GM12878 (cell line): ENCODE measurements around the gene CAPN14. TPM values are rescaled to one million over a fixed set of nuclear protein-coding genes. Genes with fewer than 3 reads are reported as not detected.

ENCODE experiments used
- RB1 ChIP-seq: fragments of 450-650 bp; formaldehyde crosslinking; IDR thresholded peaks from 2 replicates; pipeline ENCODE4 v1.6.1; 2017; ENCODE audit warnings: mild to moderate bottlenecking, borderline replicate concordance
- polyA plus RNA-seq, 11 experiments: library from polyadenylated mRNA; depleted of rRNA in 4 of 11; unstranded in 6 of 11; stranded (reverse) in 5 of 11; fragments of >200 nt; fragmentation: Nextera tagmentation in 4 of 11; fragmentation: Illumina TruSeq in 1 of 11; extraction: Ambion mirVana in 4 of 11; extraction: Trizol in 1 of 11; gene quantifications; 1 replicate in 1 of 11; 2 replicates in 10 of 11; pipeline versions ENCODE4 v1.2.1 to v1.2.3, GENCODE V29; 2011 to 2016; ENCODE audit warnings: inconsistent platforms in 2 of 11, missing spikeins in 2 of 11, low read depth in 1 of 11
- total RNA-seq, 4 experiments: library from RNA; depleted of rRNA in 3 of 4; stranded (reverse); fragments of >200 nt in 3 of 4; fragmentation: Illumina TruSeq in 1 of 4; extraction: Trizol in 1 of 4; gene quantifications; 2 replicates each; pipeline versions ENCODE4 v1.2.1 to v1.2.3, GENCODE V29; 2013 to 2021
- TF ChIP-seq, protein P1 (sequence below): fragments of 450-650 bp; IDR thresholded peaks from 2 replicates; pipeline ENCODE4 v1.6.1; 2018; ENCODE audit warnings: borderline replicate concordance, mild to moderate bottlenecking; ENCODE audit not compliant: partially characterized antibody
- TF ChIP-seq, protein P2 (sequence below): fragments of 450-650 bp; conservative IDR thresholded peaks from 2 replicates; pipeline ENCODE4 v1.6.1; 2017; ENCODE audit warnings: mild to moderate bottlenecking, moderate library complexity
- TF ChIP-seq, protein P3 (sequence below): fragments of 450-650 bp; IDR thresholded peaks from 2 replicates; pipeline ENCODE4 v1.6.1; 2017; ENCODE audit warnings: mild to moderate bottlenecking

The CAPN14 gene
- total and polyA plus RNA-seq, 10 of the 15 experiments (the other 5 are each of a cell fraction or from before 2014, with no cell fraction given): 0.08 to 1.5 (median 1.1) TPM

DNA sequence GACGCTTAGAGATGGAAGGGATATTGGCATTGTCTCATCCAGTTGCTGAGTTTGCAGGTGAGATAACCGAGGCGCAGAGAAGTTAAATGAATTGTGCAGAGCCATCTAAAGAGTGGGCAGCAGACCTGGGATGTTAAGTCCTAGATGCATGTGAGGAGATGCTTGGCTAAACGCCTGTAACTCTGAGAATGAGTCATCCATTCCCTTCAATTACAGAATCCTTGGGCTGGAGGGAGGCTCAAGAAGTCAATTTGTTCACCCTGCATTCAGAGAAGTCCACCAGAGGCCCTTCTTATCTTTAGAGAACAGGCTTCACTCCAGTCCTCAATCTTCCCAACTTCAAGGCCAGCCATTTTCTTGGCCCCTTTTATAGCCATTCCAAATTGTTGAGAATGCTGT lies 18.2 kb upstream of the CAPN14 start (continued):
- TF ChIP-seq, protein P1, sequence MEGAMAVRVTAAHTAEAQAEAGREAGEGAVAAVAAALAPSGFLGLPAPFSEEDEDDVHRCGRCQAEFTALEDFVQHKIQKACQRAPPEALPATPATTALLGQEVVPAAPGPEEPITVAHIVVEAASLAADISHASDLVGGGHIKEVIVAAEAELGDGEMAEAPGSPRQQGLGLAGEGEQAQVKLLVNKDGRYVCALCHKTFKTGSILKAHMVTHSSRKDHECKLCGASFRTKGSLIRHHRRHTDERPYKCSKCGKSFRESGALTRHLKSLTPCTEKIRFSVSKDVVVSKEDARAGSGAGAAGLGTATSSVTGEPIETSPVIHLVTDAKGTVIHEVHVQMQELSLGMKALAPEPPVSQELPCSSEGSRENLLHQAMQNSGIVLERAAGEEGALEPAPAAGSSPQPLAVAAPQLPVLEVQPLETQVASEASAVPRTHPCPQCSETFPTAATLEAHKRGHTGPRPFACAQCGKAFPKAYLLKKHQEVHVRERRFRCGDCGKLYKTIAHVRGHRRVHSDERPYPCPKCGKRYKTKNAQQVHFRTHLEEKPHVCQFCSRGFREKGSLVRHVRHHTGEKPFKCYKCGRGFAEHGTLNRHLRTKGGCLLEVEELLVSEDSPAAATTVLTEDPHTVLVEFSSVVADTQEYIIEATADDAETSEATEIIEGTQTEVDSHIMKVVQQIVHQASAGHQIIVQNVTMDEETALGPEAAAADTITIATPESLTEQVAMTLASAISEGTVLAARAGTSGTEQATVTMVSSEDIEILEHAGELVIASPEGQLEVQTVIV: no peak
- TF ChIP-seq RB1: no peak
- TF ChIP-seq, protein P2, sequence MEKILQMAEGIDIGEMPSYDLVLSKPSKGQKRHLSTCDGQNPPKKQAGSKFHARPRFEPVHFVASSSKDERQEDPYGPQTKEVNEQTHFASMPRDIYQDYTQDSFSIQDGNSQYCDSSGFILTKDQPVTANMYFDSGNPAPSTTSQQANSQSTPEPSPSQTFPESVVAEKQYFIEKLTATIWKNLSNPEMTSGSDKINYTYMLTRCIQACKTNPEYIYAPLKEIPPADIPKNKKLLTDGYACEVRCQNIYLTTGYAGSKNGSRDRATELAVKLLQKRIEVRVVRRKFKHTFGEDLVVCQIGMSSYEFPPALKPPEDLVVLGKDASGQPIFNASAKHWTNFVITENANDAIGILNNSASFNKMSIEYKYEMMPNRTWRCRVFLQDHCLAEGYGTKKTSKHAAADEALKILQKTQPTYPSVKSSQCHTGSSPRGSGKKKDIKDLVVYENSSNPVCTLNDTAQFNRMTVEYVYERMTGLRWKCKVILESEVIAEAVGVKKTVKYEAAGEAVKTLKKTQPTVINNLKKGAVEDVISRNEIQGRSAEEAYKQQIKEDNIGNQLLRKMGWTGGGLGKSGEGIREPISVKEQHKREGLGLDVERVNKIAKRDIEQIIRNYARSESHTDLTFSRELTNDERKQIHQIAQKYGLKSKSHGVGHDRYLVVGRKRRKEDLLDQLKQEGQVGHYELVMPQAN: no peak
- TF ChIP-seq, protein P3, sequence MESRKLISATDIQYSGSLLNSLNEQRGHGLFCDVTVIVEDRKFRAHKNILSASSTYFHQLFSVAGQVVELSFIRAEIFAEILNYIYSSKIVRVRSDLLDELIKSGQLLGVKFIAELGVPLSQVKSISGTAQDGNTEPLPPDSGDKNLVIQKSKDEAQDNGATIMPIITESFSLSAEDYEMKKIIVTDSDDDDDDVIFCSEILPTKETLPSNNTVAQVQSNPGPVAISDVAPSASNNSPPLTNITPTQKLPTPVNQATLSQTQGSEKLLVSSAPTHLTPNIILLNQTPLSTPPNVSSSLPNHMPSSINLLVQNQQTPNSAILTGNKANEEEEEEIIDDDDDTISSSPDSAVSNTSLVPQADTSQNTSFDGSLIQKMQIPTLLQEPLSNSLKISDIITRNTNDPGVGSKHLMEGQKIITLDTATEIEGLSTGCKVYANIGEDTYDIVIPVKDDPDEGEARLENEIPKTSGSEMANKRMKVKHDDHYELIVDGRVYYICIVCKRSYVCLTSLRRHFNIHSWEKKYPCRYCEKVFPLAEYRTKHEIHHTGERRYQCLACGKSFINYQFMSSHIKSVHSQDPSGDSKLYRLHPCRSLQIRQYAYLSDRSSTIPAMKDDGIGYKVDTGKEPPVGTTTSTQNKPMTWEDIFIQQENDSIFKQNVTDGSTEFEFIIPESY: no peak
